OCI-LY1 (cell line): ENCODE measurements around the gene HDGFL2.

Experiments used
- CTCF ChIP-seq: fragments of 200-600 bp; sonication (generic), shearing (Covaris generic); IDR thresholded peaks from 2 replicates; pipeline ENCODE4 v1.5.1; 2017; ENCODE audit warnings: mild to moderate bottlenecking, antibody characterized with exemption, low read length, moderate library complexity, mixed read lengths
- EZH2 ChIP-seq: fragments of 200-600 bp; sonication (generic), shearing (Covaris generic); IDR thresholded peaks from 2 replicates; pipeline ENCODE4 v1.8.0; 2017; ENCODE audit warnings: borderline replicate concordance, mixed run types, mild to moderate bottlenecking, antibody characterized with exemption, low read length, moderate library complexity, mixed read lengths

DNA sequence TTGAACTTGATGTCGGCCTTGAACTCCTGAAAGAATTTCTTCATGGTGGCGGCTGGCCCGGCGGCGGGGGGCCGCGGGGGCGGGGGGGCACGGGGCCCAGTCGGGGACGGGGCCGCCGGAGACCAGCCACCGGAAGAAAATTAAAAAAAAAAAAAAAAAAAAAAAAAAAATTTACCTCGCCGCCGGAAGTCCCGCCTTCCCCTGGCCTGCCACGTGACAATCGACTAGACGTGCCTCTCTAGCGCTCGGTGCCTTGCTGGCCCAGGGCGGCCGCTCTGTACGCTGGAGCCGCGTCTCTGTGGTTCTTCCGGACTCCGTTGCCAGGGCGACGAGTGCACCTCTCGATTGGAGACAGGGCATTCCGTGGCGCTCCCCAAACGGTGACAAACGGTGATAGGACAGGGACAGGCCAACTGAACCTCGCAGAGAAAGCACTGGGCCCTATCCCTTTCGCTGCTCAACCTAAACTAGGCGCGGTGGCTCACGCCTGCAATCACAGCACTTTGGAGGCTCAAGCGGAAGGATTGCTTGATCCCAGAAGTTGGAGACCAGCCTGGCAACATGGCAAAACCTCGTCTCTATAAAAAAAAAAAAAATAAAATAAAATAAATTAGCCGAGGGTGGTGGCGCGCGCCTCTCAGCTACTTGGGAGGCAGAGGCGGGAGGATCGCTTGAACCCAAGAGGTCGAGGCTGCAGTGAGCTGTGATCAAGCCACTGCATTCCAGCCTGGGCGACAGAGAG lies 14.3 kb upstream of the HDGFL2 start, which contains the start of gene UBXN6:
- no peak for TF ChIP-seq CTCF
- TF ChIP-seq EZH2, result no peak
